HG03095 (cell line): ENCODE measurements around the gene KLHL5.

Experiments
- ATAC-seq: cut with Tn5 transposase; IDR thresholded peaks from one replicate; pipeline ENCODE4 v1.9.1; 2021; ENCODE audit warnings: moderate library complexity; ENCODE audit not compliant: unreplicated experiment

Gene KLHL5

GRCh38 chr4:39170301-39170700 is 108.3 kb downstream of the KLHL5 start:
- no peak for ATAC-seq
